Gastroesophageal sphincter (tissue), 3 donors: ENCODE results near the gene CDH4.

Experiments
- CTCF ChIP-seq, 4 experiments: fragments of 200-600 bp in 2 of 4; fragments of 450-650 bp in 2 of 4; sonication (generic) in 1 of 4; IDR thresholded peaks; one replicate each; pipeline ENCODE4 v1.5.1; 2017 to 2019; ENCODE audit warnings: antibody characterized with exemption in 4 of 4, mild to moderate bottlenecking in 2 of 4, moderate library complexity in 2 of 4
- EP300 ChIP-seq: sonication (generic); formaldehyde crosslinking; IDR thresholded peaks from one replicate; pipeline ENCODE4 v1.6.1; 2017; ENCODE audit warnings: antibody characterized with exemption, mild to moderate bottlenecking
- POLR2A ChIP-seq, 2 donors: fragments of 450-650 bp; IDR thresholded peaks; one replicate each; pipeline ENCODE4 v1.6.1; 2017; ENCODE audit warnings: antibody characterized with exemption in 2 of 2, mild to moderate bottlenecking in 2 of 2, moderate library complexity in 1 of 2
- POLR2AphosphoS5 ChIP-seq: sonication (generic); formaldehyde crosslinking; IDR thresholded peaks from one replicate; pipeline ENCODE4 v1.6.1; 2017; ENCODE audit warnings: antibody characterized with exemption

DNA sequence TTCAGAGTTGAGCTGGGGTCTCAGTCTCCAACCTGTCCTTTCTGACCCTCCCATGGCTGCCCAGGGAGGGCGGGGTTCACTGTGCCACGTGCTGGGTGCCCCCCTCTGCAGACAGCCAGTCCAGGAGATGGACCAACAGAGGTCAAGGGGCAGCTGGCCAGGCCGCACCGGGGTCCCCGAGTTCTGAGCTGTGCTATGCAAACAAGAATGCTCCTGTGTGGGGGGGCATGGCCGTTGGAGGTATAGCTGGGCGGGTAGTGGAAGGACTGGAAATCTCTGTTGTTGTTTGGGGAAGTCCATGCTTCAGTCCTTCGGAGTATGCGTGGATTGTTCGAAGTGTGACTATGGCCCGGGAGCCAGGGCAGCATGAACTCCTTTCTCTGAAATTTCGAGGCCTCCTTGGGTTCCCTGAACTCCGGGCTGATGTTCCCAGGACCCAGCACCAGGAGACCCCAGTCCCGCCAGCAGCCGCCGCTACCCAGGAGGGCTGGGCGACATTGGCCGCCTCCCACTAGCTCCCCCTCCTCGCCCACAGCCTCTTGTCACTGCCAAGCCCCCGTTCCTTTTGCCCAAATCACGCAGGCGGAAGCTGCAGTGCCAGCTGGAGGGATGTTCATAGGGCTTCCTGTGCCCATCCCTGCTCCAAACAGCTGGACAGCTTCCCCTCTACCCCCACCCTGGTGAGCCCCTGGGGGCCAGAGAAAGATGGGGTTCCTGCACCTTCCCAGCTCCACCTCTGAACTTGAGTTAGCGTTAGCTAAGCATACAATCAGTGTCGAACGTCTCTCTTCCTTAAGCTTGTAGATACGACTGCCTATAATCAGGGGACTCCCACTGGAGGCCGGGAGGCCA, 687.0 kb downstream of the CDH4 start:
- TF ChIP-seq POLR2A (IDR thresholded peaks at IDR 0.05) (no peak), CTCF (IDR thresholded peaks at IDR 0.05) (no peak), EP300 (no peak), POLR2AphosphoS5 (no peak)
